Glomerular visceral epithelial cell (primary cell): ENCODE results near the gene DGKI.
"Not testable (repeated sequence)": the region's sequence is repeated elsewhere in the genome, so short reads cannot be mapped to it uniquely, and the experiment has no call there.

Experiments used
- DNase-seq: peaks from one replicate; pipeline ENCODE4 v3.0.0-alpha.2; 2016; ENCODE audit errors: extremely low spot score

The DGKI gene

DNA sequence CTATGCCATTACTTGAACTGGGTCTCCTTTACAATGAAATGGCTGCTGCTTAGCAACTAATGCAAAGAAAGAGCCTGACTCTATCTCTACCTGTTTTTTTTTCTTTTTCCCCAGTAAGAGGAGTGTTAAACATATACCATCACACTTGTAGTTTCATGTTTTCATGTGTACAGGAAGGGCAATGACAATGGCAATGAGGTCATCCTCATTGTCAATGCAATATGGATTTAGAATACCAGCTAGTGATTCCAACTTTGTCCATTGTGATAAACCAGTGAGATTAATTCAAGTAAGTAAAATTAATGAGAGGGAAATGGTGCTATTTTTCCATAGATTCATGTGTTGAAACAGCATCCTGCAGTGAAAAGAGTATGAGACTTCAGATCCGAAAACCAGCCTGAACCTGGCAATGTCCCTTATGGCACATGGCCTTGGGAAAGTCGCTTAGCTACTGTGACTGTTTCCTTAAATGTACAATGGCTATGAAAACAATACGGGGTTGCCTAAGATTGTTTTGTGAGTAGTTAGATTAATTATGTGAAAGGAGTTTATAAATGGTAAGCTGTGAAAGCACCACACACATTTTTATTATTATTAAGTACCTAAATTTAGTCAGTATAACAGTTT is 11.2 kb downstream of the DGKI start:
- no peak for DNase-seq

DNA sequence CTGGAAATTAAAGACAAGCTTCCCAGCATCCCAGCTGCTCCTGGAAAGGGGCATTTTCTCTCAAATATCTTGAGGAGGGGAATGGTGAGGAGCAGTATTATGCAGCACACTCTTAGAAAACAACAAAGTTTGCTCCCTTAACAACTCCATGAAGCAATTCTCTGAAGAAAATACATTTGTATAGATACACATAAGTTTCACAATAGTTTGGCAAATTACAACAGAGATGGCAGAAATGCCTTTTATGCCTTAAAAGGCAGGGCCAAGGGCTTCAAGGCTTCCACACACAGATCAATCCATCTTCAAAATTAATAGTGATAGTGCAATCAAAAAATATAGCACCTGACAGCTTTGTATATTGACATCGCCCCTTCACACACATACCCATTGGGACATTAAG is 12.2 kb downstream of the DGKI start:
- DNase-seq, result no peak

DNA sequence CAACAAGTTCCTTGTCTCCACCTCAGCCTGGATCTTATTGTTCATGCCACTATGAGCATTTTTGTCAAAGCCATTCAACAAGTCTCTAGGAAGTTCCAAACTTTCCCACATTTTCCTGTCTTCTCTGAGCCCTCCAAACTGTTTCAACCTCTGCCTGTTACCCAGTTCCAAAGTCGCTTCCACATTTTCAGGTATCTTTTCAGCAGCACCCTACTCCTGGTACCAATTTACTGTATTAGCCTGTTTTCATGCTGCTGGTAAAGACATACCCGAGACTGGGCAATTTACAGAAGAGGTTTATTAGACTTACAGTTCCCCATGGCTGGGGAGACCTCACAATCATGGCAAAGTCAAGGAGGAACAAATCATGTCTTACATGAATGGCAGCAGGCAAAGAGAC is 13.8 kb downstream of the DGKI start:
- DNase-seq, result not testable (repeated sequence)

DNA sequence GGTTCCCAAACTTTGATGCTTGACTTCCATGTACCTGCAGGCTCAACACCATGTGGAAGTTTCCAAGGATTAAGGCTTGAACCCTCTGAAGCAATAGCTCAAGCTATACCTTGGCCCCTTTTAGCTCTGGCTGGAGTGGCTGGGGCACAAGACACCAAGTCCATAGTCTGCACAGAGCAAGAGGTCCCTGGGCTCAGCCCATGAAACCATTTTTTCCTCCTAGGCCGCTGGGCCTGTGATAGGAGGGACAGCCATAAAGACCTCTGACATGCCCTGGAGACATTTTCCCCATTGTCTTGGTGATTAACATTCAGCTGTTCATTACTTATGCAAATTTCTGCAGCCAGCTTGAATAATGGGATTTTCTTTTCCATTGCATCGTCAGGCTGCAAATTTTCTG is 14.4 kb downstream of the DGKI start:
- no peak for DNase-seq

DNA sequence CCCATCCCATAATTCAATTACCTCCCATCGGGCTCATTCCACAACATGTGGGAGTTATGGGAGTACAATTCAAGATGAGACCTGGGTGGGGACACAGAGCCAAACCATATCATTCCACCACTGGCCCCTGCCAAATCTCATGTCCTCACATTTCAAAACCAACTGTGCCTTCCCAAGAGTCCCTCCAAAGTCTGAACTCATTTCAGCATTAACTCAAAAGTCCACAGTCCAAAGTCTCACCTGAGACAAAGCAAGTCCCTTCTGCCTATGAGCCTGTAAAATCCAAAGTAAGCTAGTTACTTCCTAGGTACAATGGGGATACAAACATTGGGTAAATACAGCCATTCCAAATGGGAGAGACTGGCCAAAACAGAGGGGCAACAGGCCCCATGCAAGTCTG is 15.2 kb downstream of the DGKI start:
- not testable (repeated sequence) for DNase-seq

DNA sequence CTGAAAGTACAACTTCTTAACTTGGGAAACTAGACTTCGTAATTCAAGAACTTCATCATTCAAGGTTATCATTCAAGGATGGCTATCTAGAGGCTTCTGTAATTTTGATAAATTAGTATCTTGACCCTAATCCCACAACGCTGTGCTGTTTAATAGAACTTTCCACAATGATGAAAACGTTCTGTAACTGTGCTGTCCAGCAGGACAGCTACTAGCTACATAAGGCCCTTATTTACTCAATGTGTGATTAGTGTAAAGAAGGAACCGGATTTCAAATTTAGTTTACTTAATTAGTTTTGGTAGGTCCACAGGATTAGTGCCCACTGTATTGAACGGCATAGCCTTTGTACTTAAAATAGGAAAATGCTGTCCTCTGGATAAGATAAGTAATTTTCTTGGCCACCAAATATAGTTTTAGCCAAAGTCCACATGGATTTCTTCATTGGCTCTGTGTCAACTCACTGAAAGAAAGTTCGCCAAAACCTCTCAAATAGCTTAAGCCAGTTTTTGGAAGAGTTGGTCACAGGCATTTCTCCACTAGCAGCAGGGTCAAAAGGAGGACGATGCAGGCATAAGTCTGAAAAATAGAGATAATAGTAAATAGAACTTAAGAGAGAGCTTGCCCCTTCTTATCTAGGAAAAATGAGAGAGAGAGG is 17.3 kb downstream of the DGKI start:
- no peak for DNase-seq

DNA sequence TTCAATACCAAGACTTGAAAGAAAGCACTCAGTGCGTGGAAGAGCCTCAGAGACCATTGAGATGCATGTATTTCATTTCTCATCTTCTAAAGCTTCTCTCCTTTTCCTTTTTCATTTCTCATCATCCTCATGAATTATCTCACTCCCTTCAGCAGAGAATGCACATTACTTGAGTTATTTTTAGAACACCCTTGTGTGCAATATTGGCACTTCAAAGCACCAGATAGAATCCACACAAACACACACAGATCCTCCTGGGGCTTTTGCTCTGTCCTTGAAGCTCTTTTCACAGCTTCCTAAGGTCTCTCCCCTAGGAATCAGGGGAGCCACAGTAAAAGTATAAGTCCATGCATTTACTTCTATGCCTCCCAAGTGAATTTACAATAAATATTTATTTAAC is 18.3 kb downstream of the DGKI start:
- no peak for DNase-seq

DNA sequence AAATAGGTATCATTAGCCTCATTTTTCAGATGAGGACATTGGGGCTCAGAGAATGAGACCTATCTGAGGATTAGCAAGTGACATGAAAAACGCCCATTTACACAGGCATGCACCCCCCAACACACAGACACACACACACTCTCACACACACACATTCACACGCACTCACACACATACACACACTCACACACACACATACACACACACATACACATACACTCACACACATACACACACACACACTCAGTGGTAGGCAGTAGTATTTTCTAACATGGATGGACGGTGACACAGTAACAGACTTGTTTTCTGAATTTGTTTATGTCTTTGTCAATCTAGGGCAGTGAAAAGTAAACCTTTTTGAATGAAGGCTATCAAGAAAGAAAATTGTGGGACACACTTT is 21.3 kb downstream of the DGKI start:
- DNase-seq, result no peak

DNA sequence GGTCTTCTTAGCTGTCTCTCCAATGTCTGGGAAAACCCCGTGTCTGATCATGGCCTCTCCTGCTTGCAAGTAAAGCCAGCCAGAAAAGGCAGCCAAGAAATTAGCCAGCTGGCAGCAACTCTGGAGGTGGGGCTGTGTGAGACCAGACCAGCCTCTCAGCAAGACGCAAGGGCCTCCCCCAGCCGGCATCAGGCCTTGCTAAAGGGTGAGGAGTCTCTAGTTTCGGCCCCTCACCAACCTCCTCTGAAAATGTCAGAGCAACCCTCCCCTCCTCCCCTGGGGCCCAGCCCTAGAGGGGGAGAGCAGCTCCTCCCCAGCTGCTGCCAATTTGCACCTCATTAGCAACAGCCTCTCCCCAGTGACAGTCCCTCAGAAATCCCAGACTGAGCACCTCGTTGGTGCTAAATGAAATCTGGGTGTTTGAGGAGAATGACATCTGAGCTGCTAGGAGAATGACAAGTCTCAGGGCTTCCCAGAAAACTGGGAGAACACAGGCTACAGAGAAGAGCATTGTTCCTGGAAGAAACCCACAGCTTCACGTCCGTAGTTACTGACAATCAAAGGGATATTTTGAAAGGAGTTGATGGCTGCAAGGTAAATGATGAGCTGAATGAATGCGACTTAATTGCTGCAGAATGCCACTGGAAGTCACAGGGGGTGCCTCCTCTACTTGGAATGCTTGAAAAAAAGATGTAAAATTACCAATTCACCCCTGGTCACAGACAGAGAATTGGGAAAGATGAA is 25.9 kb downstream of the DGKI start:
- peak; percentile 67 for DNase-seq

DNA sequence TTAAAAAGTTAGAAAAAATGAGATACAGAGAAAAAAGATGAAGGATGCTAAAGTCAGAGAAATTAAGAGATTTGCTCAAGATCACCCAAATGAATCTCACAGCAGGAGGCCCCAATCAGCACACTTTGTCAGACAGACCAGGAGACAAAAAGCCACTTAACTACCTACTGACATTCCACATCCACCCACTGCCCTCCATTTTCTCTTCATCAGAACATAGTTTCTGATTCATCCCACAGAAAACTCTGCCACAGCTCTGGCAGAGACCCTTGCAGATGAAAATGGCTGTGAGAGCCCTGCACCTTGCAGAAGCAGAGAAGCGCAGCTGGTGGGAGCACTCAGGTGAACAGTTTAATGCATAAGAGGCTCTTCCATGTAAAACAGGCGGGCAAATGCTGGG is 26.6 kb downstream of the DGKI start:
- DNase-seq, result no peak

DNA sequence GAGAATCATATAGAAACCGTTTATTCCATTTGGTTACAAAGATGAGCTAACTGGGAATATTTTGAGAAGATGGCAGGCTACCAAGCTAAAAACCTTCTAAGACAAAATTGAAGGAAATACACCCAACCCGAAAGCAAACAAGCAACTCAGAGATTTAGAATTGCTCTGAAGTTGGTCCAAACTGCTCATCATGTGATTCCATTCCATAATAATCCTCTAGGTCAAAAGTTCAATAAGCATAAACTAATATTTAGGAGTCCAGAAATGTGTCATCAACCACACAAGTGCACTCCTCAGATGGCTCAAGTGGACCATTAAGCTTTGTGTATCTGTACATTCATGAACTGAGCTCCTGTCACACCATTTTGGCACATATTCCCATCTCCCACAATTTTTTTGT is 28.7 kb downstream of the DGKI start:
- peak; percentile 12 for DNase-seq

DNA sequence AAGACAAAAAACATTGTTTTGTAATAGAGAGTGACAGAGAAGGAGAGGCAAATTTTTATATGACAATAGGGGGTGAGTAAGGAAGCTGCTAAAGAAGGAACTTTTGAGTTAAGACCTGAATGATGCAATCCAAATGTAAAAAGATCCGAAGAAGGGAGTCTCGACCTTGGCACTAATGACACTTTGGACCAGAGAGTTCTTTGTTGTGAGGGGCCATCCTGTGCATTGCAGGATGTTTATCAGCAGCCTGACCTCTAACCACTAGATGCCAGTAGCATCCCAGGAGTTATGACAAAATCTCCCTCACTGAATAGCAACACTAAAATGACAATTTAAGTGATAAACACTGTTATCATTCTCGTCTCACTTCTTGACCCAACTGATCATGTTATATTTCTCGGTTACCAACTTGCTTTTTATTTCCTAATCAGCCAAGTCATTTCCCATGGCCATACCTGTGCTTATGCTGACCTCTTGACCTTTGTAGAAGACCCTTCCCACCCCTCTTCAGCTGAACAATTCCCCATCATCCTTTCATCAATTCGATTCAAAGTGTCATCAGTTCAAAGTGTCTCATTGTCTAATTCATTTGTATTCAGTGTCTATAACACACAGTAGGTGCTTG is 30.0 kb downstream of the DGKI start:
- no peak for DNase-seq

DNA sequence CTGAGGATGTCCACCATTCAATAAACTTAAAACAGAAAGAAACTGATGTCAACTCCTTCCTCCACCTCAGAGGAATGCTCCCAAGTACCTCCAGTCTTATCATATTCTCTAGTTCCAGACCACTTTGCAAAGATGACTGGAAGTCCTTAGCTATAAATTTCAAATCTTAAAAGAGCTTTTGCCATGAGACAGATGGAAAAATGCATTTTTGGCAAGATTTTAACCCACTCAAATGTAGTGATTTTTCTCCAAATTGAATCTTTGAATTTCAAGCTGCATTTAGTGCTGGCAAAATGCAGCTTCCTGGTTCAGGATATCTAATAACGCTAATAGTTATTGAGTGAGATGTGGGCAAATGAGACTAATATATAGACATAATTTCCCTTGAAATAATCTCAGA is 33.2 kb downstream of the DGKI start:
- DNase-seq, result no peak

DNA sequence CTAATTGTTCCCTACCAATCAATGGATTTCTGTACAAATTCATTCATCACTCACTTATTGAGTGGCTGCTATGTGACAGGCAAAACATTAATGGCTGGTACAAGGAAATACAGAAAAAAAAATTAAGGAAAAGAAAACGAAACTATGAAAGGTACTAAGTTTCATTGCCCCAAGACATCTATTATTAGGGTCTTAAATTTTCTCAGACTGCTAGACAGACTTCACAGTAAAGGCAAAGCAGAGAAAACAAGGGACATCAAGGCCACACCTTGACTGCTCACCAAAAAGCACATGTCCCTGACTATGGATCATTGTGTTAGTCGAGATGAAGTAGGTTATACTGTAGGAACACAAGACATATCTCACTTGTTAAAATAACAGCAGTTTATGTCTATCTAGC is 36.5 kb downstream of the DGKI start:
- DNase-seq, result no peak

DNA sequence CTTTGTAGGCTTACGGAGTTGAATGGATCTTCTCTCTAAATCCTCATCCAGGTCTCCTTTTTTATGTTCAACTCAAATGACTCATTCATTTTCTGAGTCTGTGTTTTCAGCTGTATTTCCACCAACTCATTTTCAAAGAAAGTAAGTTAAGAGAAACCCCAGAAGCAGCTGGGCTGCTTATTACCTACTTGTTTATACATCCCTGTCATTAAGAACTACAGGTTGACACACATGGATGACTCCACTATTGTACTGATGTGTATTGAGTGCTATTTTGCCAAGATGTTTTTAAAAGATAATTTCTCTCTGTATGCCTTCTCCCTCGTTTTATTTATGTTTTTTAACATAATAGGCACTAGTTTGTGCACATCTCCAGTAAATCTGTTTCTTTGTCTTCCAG is 41.9 kb downstream of the DGKI start:
- no peak for DNase-seq

DNA sequence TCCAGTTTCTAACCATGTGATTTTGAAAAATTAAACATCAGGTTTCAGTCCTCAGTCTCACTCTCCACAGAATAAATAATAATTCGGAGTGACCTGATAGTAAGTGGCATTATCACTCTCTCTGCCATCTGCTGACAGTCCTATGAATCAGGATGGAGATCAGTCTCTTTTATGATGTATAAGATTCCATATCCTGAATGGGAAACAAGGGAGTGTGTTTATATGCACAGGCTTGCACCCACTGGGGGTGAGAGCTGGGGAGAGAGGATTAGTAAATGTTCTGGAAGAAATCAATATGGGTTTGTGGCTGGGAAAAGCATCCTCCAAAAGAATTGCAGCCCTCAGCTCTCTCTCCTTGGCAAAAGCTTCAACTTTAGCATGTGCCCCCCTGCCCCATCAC is 45.3 kb downstream of the DGKI start:
- DNase-seq, result no peak

DNA sequence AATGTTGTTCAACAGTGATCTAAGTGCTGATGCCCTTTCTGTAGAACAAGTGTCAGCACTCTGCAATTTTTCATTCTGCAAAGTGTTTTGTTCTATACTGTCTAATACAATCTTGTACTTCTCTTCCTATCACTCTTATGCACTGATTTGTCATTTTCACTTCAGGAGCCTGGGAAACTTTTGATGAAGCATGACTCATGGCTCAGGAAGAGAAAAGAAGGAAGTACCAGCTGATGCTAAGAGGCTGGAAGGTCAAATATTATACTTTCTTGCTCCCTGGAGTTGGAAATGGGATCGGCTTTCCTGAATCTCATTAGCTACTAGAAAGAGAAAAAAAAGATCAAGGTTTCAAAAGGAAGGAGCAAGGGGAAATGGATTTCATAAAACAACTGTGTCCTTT is 45.8 kb downstream of the DGKI start:
- peak; percentile 41 for DNase-seq

DNA sequence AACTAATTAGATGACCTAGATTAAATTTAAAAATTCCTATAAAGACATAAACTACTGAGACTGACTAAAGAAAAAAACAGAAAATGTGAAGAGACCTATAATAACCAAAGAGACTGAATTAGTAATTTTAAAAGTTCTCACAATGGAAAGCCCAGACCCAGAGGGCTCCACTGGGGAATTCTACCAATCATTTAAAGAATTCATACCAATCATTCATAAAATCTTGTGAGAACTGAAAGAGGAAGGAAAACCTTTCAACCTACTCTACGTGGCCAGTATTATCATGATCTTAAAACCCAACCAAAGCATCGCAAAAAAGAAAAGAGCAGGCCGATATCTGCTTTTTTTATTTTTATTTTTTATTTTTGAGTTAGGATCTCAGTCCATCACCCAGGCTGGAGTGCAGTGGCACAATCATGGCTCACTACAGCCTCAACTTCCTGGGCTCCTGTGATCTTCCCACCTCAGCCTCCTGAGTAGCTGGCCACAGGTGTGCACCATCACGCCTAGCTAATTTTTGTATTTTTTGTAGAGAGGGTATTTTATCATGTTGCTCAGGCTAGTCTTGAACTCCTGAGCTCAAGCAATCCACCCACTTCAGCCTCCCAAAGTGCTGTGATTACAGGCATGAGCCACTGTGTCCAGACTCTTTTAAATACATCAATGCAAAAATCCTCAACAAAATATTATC is 48.6 kb downstream of the DGKI start:
- no peak for DNase-seq

DNA sequence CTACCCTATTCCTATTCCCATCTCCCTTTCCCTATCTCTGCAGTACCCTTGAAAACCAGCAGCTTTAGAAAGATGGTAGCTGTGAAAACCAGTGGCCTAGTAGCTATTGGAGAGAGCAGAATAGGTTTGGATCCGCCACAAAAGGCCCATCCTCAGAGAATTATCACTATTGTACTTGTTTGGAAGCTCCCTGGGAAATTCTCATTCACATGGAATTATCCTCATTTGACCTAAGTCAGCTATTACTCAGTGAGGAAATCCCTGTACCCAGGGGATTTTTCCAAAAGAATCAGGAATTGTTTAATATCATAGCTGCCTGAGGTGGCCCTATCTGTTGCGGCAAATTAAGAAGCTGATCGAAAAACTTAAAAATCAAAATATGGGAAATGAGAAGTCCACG is 51.6 kb downstream of the DGKI start:
- no peak for DNase-seq

DNA sequence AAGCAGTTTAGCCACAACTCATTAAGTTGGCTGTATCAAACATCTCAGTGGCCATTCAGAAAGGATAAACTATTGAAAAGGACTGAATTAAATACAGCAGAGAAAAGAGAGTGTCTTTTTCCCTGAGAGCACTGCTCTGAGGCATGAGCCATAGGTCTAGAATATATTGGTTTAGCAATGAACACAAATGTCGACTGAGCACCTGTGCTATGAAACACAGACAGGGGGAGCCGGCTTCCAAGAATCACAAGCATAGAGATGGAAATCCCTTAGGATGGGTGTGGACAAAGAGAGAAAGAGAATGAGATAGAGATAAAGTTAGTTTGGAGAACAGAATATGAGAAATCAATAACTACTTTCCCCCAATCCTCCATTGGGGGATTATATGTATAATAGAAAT is 54.8 kb downstream of the DGKI start:
- no peak for DNase-seq

DNA sequence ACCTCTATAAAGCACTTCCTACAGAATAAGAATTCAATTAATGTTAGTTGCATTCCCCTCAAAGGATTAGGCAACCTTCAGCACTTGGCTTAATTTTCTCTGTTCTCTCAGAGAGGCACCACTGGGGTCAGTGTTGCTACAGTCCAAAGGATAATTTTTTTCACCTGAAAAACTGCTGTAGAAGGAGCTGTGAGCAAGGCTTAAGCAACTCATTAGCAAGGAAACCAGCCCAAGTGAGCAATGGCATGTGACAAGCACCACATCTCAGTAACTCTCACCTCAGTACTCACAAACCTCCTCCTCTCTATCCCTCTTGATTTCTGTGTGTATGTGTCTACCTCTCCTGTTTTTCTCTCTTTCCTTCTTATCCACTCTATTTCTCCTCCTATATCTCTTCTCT is 55.9 kb downstream of the DGKI start:
- no peak for DNase-seq

DNA sequence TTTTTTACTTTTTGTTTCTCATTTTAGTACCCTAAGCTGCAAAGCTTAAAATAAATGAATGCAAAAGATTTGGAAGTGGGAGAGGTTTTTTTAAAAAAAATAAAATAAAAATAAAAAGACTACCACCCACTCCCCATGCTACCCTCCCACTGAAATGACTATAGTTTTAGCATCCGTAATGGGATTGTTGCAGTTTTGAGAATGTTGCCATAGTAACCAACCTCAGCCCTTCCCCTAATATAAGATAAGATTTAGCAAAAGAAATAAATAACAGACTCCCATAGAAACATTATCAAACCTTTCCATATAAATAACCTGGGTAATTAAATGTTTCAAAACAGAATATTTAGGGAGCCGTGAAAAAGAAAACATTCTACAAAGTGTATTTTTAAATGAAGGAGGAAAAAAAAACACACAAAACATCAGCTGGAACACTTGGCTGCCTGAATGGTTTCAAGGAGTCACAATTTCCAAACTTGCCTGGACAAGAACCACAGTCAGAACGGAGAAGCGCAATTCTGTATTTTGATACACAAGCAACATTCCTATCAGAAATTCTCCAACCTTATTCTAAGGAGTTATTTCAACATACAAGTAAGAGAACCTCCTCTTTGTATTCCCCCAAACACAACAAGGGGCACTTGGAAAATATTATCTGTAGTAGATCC is 57.4 kb downstream of the DGKI start:
- no peak for DNase-seq
